OCI-LY7 (cell line): Measurements from ENCODE around the gene MUC3A. TPM values are rescaled to one million over a fixed set of nuclear protein-coding genes. Genes with fewer than 3 reads are reported as not detected.

Experiments
- BruUV-seq: library from RNA; stranded (reverse); fragments of 400-500 nt; replicated peaks from 2 replicates; lab custom pipeline; 2021; lab: Mats Ljungman, UMichigan
- CTCF ChIA-PET: fragments of 300-600 bp; sonication (Branson Sonifier 250); formaldehyde crosslinking; loops from one replicate; lab custom pipeline; 2022; ENCODE audit warnings: antibody characterized with exemption; ENCODE audit not compliant: unreplicated experiment; lab: Charles Lee
- POLR2A ChIA-PET: fragments of 300-600 bp; sonication (Branson Sonifier 250); formaldehyde crosslinking; loops from one replicate; lab custom pipeline; 2022; ENCODE audit warnings: antibody characterized with exemption; lab: Charles Lee
- DNase-seq: peaks from one replicate; pipeline ENCODE4 v3.0.0-alpha.2; 2015; ENCODE audit warnings: low spot score
- H2AFZ ChIP-seq: fragments of 200-600 bp; sonication (generic), shearing (Covaris generic); 2 replicates; pipeline ENCODE4 v1.6.1; 2014; ENCODE audit warnings: mild to moderate bottlenecking, antibody characterized with exemption, low read length, moderate library complexity
- H3K27ac ChIP-seq: fragments of 200-600 bp; sonication (generic); 2 replicates; pipeline ENCODE4 v1.5.1; 2014; ENCODE audit warnings: mixed run types, low read depth, mild to moderate bottlenecking, moderate library complexity, low read length, inconsistent platforms; ENCODE audit not compliant: poor library complexity, severe bottlenecking
- H3K36me3 ChIP-seq: fragments of 200-600 bp; sonication (generic); 2 replicates; pipeline ENCODE4 v1.6.1; 2014; ENCODE audit warnings: mild to moderate bottlenecking, antibody characterized with exemption, low read length, moderate library complexity, mixed read lengths; ENCODE audit not compliant: insufficient read depth
- H3K4me1 ChIP-seq: fragments of 200-600 bp; sonication (generic); 2 replicates; pipeline ENCODE4 v1.5.1; 2014; ENCODE audit warnings: mild to moderate bottlenecking, low read length; ENCODE audit not compliant: insufficient read depth, poor library complexity, severe bottlenecking
- H3K4me2 ChIP-seq: fragments of 200-600 bp; sonication (generic); 2 replicates; pipeline ENCODE4 v1.6.1; 2014; ENCODE audit warnings: mild to moderate bottlenecking, low read length
- H3K4me3 ChIP-seq: fragments of 200-600 bp; sonication (generic); 2 replicates; pipeline ENCODE4 v1.5.1; 2014; ENCODE audit warnings: mild to moderate bottlenecking, low read depth, low read length; ENCODE audit not compliant: poor library complexity, severe bottlenecking
- H3K79me2 ChIP-seq: fragments of 200-600 bp; sonication (generic); 2 replicates; pipeline ENCODE4 v1.6.1; 2016; ENCODE audit warnings: low read depth, mild to moderate bottlenecking, low read length, moderate library complexity, mixed read lengths; ENCODE audit not compliant: insufficient read depth
- H3K9me2 ChIP-seq: fragments of 200-600 bp; sonication (generic); 2 replicates; pipeline ENCODE4 v1.6.1; 2016; ENCODE audit warnings: mild to moderate bottlenecking, low read length, mixed read lengths; ENCODE audit not compliant: insufficient read depth
- H3K9me3 ChIP-seq: fragments of 200-600 bp; sonication (generic); 2 replicates; pipeline ENCODE4 v1.6.1; 2014; ENCODE audit warnings: mild to moderate bottlenecking, mixed run types, low read length, mixed read lengths
- H4K20me1 ChIP-seq: fragments of 200-600 bp; sonication (generic); 2 replicates; pipeline ENCODE4 v1.6.1; 2014; ENCODE audit warnings: mild to moderate bottlenecking, antibody characterized with exemption, low read length, moderate library complexity, mixed read lengths; ENCODE audit not compliant: insufficient read depth
- EZH2phosphoT487 ChIP-seq: fragments of 200-600 bp; sonication (generic); IDR thresholded peaks from 2 replicates; pipeline ENCODE4 v1.6.1; 2018; ENCODE audit warnings: low read depth, borderline replicate concordance, mild to moderate bottlenecking, mixed run types, antibody characterized with exemption, low read length, moderate library complexity, mixed read lengths
- intact Hi-C: fragments of 100-400 bp; cut with micrococcal nuclease; formaldehyde crosslinking; loops from one replicate; pipeline ENCODE4 v1.10.0; 2022; ENCODE audit not compliant: unreplicated experiment
- total RNA-seq, 2 experiments: library from RNA; depleted of rRNA in 1 of 2; stranded (reverse); fragments of >200 nt in 1 of 2; shearing (Covaris generic) in 1 of 2; gene quantifications; 2 replicates each; pipeline ENCODE4 v1.2.3, GENCODE V29; 2014 to 2022
- TF ChIP-seq, protein P1 (sequence below): fragments of 200-600 bp; sonication (generic); conservative IDR thresholded peaks from 2 replicates; pipeline ENCODE4 v1.5.1; 2014; ENCODE audit warnings: mild to moderate bottlenecking, antibody characterized with exemption, low read length, moderate library complexity, mixed read lengths

The MUC3A gene
- total RNA-seq, 2 experiments from 2014 or later, result not detected

DNA sequence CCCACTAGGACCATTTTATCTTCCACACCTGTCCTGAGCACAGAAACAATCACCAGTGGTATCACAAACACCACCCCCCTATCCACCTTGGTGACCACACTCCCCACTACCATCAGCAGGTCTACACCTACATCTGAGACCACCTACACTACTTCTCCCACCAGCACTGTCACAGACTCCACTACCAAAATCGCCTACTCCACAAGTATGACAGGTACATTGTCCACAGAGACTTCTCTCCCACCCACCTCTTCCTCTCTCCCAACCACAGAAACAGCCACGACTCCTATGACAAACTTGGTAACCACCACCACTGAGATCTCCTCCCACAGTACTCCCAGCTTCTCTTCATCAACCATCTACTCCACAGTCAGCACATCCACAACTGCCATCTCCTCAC lies 3.3 kb downstream of the MUC3A start:
- Histone ChIP-seq H3K9me3 (no peaks in the 10 kb centered on the region), H3K36me3 (no peaks in the 10 kb centered on the region), H3K4me3 (no peak overlapping the region), H3K9me2 (no peaks in the 10 kb centered on the region), H3K27ac (no peak overlapping the region), H4K20me1 (no peaks in the 10 kb centered on the region), H2AFZ (no peak overlapping the region), H3K79me2 (no peaks in the 10 kb centered on the region), H3K4me2 (no peak overlapping the region), H3K4me1 (no peaks in the 10 kb centered on the region)
- no TSS peak for BruUV-seq
- ChIA-PET CTCF (no interaction called here), POLR2A (no interaction called here)
- TF ChIP-seq, protein P1, sequence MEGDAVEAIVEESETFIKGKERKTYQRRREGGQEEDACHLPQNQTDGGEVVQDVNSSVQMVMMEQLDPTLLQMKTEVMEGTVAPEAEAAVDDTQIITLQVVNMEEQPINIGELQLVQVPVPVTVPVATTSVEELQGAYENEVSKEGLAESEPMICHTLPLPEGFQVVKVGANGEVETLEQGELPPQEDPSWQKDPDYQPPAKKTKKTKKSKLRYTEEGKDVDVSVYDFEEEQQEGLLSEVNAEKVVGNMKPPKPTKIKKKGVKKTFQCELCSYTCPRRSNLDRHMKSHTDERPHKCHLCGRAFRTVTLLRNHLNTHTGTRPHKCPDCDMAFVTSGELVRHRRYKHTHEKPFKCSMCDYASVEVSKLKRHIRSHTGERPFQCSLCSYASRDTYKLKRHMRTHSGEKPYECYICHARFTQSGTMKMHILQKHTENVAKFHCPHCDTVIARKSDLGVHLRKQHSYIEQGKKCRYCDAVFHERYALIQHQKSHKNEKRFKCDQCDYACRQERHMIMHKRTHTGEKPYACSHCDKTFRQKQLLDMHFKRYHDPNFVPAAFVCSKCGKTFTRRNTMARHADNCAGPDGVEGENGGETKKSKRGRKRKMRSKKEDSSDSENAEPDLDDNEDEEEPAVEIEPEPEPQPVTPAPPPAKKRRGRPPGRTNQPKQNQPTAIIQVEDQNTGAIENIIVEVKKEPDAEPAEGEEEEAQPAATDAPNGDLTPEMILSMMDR, result no peak
- no peak for TF ChIP-seq EZH2phosphoT487
- no peak for DNase-seq
- intact Hi-C loops, result no loop called here

DNA sequence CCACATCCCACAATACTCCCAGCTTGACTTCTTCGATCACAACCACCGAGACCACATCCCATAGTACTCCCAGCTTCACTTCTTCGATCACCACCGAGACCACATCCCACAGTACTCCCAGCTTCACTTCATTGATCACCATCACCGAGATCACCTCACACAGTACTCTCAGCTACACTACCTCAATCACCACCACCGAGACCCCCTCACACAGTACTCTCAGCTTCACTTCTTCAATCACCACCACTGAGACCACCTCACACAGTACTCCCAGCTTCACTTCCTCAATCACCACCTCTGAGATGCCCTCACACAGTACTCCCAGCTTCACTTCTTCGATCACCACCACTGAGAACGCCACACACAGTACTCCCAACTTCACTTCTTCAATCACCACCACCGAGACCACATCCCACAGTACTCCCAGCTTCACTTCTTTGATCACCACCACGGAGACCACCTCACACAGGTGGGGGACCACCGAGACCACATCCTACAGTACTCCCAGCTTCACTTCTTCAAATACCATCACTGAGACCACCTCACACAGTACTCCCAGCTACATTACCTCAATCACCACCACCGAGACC lies 8.6 kb downstream of the MUC3A start:
- no peaks in the 10 kb centered on the region for H4K20me1 ChIP-seq
- no peaks in the 10 kb centered on the region for H3K9me3 ChIP-seq
- H3K4me1 ChIP-seq, result no peaks in the 10 kb centered on the region
- DNase-seq, result no peak
- no TSS peak for BruUV-seq
- H3K36me3 ChIP-seq, result no peaks in the 10 kb centered on the region
- no peak overlapping the region for H3K4me3 ChIP-seq
- no peak for TF ChIP-seq EZH2phosphoT487
- TF ChIP-seq, protein P1, result no peak
- no peaks in the 10 kb centered on the region for H3K9me2 ChIP-seq
- H3K4me2 ChIP-seq, result no peak overlapping the region
- H3K79me2 ChIP-seq, result no peaks in the 10 kb centered on the region
- H3K27ac ChIP-seq, result no peak overlapping the region
- POLR2A ChIA-PET, result interaction anchor here (0.5 to 1.1 kb wide), 5 partner anchors 16 to 333 kb away, joined by 3 to 8 read pairs (median 3); no protein-coding TSS in a partner anchor
- CTCF ChIA-PET, result interaction anchor here (0.6 kb wide), 1 partner anchor 53 kb away, joined by 3 read pairs; no protein-coding TSS in a partner anchor
- intact Hi-C loops, result no loop called here
- H2AFZ ChIP-seq, result no peak overlapping the region

DNA sequence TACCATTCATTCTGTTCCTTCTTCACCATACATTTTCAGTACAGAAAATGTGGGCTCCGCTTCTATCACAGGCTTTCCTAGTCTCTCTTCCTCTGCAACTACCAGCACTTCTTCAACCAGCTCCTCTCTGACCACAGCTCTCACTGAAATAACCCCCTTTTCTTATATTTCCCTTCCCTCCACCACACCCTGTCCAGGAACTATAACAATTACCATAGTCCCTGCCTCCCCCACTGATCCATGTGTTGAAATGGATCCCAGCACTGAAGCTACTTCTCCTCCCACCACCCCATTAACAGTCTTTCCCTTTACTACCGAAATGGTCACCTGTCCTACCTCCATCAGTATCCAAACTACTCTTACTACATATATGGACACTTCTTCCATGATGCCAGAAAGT lies 10.6 kb downstream of the MUC3A start:
- ChIA-PET POLR2A (no interaction called here), CTCF (interaction anchor here (0.6 kb wide), 1 partner anchor 70 kb away, joined by 5 read pairs; the partner anchor contains the start of gene UFSP1)
- intact Hi-C loops, result no loop called here
- no peak for TF ChIP-seq EZH2phosphoT487
- no peaks in the 10 kb centered on the region for H3K36me3 ChIP-seq
- no peaks in the 10 kb centered on the region for H4K20me1 ChIP-seq
- H3K4me3 ChIP-seq, result no peak overlapping the region
- BruUV-seq, result no TSS peak
- DNase-seq, result no peak
- H3K9me2 ChIP-seq, result no peaks in the 10 kb centered on the region
- no peak overlapping the region for H3K4me2 ChIP-seq
- H2AFZ ChIP-seq, result no peak overlapping the region
- no peaks in the 10 kb centered on the region for H3K79me2 ChIP-seq
- no peak overlapping the region for H3K27ac ChIP-seq
- no peaks in the 10 kb centered on the region for H3K9me3 ChIP-seq
- no peaks in the 10 kb centered on the region for H3K4me1 ChIP-seq
